Mucosa of descending colon (tissue), 3 donors: Measurements from ENCODE around the gene LRP1. TPM values are rescaled to one million over a fixed set of nuclear protein-coding genes. Genes with fewer than 3 reads are reported as not detected.

Experiments used
- ATAC-seq: fragments of 200-7000 bp; cut with Tn5 transposase; one replicate; pipeline ENCODE4 v1.9.1; 2020; ENCODE audit warnings: mild to moderate bottlenecking, moderate library complexity
- DNase-seq, 3 donors: peaks; one replicate each; pipeline ENCODE4 v3.0.0-alpha.2; 2020
- H3K36me3 ChIP-seq: fragments of 200-600 bp; one replicate; pipeline ENCODE4 v1.8.0; 2021; ENCODE audit warnings: low read depth, mild to moderate bottlenecking
- H3K4me1 ChIP-seq: fragments of 200-600 bp; one replicate; pipeline ENCODE4 v1.8.0; 2021; ENCODE audit warnings: low read depth, mild to moderate bottlenecking
- H3K4me3 ChIP-seq: fragments of 200-600 bp; one replicate; pipeline ENCODE4 v1.8.0; 2021; ENCODE audit warnings: mild to moderate bottlenecking
- H3K9me3 ChIP-seq: fragments of 200-600 bp; one replicate; pipeline ENCODE4 v1.8.0; 2021; ENCODE audit warnings: mild to moderate bottlenecking
- CTCF ChIP-seq: fragments of 200-600 bp; IDR thresholded peaks from one replicate; pipeline ENCODE4 v1.8.0; 2022; ENCODE audit warnings: antibody characterized with exemption, mild to moderate bottlenecking
- intact Hi-C, 2 donors: fragments of 100-400 bp; cut with DNase I in 1 of 2; cut with micrococcal nuclease in 1 of 2; formaldehyde crosslinking; loops; one replicate each; pipeline versions ENCODE4 v1.11.0 to v1.11.1; 2022; cut with DNase I, micrococcal nuclease
- total RNA-seq, 3 donors: library from RNA; stranded (reverse); fragmentation: NEBNext Ultra II Directional in 2 of 3; extraction: Animal tissue kit (Norgen Biotek cat#: 25700) in 2 of 3; gene quantifications; one replicate each; pipeline versions ENCODE4 v1.2.1 to v1.2.4, GENCODE V29; 2021 to 2023
- donor health status: DM: no; HTN: no; CAD: no; lungs with moderate emphysema.
- donor health status: DM: no; HTN: no; CAD: no.
- donor health status: DM: no; HTN: yes; CAD: no.

Gene LRP1
- total RNA-seq, 3 donors from 2014 or later: 128 to 223 (median 148) TPM

- intact Hi-C loops: no loop called here
- DNase-seq: peak in 1 of 3 donors; percentile 54
These were observed 112.7 kb downstream of the LRP1 start for GRCh38 chr12:57240926-57241401.

GRCh38 chr12:57241402-57242310 lies 113.4 kb downstream of the LRP1 start:
- intact Hi-C loops: no loop called here
- Histone ChIP-seq H3K4me3 (no peak overlapping the region), H3K4me1 (peaks cover 56% of the 10 kb centered on the region), H3K36me3 (no peaks in the 10 kb centered on the region), H3K9me3 (no peaks in the 10 kb centered on the region)
- TF ChIP-seq CTCF: no peak
- no peak for ATAC-seq
- peak in 2 of 3 donors; percentile 30 to 63 for DNase-seq

More at GRCh38 chr12:57240926-57241401, 112.7 kb downstream of the LRP1 start:
- Histone ChIP-seq H3K4me3 (no peak overlapping the region), H3K9me3 (no peaks in the 10 kb centered on the region), H3K4me1 (peaks cover 56% of the 10 kb centered on the region), H3K36me3 (no peaks in the 10 kb centered on the region)
- no peak for TF ChIP-seq CTCF
- no peak for ATAC-seq

- ATAC-seq (peak; percentile 5), DNase-seq (peak in 2 of 3 donors; percentile 69 to 71)
- Histone ChIP-seq H3K9me3 (no peaks in the 10 kb centered on the region), H3K4me1 (peaks cover 53% of the 10 kb centered on the region), H3K4me3 (no peak overlapping the region), H3K36me3 (no peaks in the 10 kb centered on the region)
- TF ChIP-seq CTCF: no peak
- intact Hi-C loops: no loop called here
These were observed 114.0 kb downstream of the LRP1 start for GRCh38 chr12:57242329-57242690.

GRCh38 chr12:57242691-57243454 lies 114.6 kb downstream of the LRP1 start:
- no peaks in the 10 kb centered on the region for H3K9me3 ChIP-seq
- TF ChIP-seq CTCF: peak; percentile 16
- no peak overlapping the region for H3K4me3 ChIP-seq
- intact Hi-C loops: no loop called here
- DNase-seq (peak; percentile 74 to 83 (median 77)), ATAC-seq (peak; percentile 50)
- no peaks in the 10 kb centered on the region for H3K36me3 ChIP-seq
- peaks cover 49% of the 10 kb centered on the region for H3K4me1 ChIP-seq

- peak; percentile 86 to 87 (median 87) for DNase-seq
- peak; percentile 73 for TF ChIP-seq CTCF
- no peaks in the 10 kb centered on the region for H3K9me3 ChIP-seq
- no peak overlapping the region for H3K4me3 ChIP-seq
- H3K36me3 ChIP-seq: no peaks in the 10 kb centered on the region
- intact Hi-C loops: no loop called here
- H3K4me1 ChIP-seq: peaks cover 41% of the 10 kb centered on the region
- peak; percentile 54 for ATAC-seq
These were observed 115.4 kb downstream of the LRP1 start for GRCh38 chr12:57243521-57244311.
